Left colon (tissue), 2 donors: ENCODE data around the gene SSRP1. TPM values are rescaled to one million over a fixed set of nuclear protein-coding genes. Genes with fewer than 3 reads are reported as not detected.
A peak's percentile ranks its signal among the peaks of the same experiment; 100 is the strongest.
"Not testable (repeated sequence)": the region's sequence is repeated elsewhere in the genome, so short reads cannot be mapped to it uniquely, and the experiment has no call there.

Source experiments
- ATAC-seq: fragments of 200-7000 bp; cut with Tn5 transposase; one replicate; pipeline ENCODE4 v1.9.1; 2020; ENCODE audit warnings: mild to moderate bottlenecking, moderate library complexity
- DNase-seq, 2 donors: peaks; one replicate each; pipeline ENCODE4 v3.0.0-alpha.2; 2020
- intact Hi-C, 2 donors: fragments of 100-400 bp; cut with DNase I in 1 of 2; cut with micrococcal nuclease in 1 of 2; formaldehyde crosslinking; loops; one replicate each; pipeline versions ENCODE4 v1.11.2 to v1.14.0; 2022; cut with DNase I, micrococcal nuclease
- total RNA-seq, 2 donors: library from RNA; stranded (reverse); fragmentation: NEBNext Ultra II Directional; extraction: Animal tissue kit (Norgen Biotek cat#: 25700); gene quantifications; one replicate each; pipeline ENCODE4 v1.2.1, GENCODE V29; 2021
- donor health status: DM: no; HTN: no; CAD: no.
- donor health status: DM: yes; HTN: yes; CAD: no.

Gene SSRP1
- total RNA-seq, 2 donors from 2014 or later: 56.5 to 67.8 TPM

DNA sequence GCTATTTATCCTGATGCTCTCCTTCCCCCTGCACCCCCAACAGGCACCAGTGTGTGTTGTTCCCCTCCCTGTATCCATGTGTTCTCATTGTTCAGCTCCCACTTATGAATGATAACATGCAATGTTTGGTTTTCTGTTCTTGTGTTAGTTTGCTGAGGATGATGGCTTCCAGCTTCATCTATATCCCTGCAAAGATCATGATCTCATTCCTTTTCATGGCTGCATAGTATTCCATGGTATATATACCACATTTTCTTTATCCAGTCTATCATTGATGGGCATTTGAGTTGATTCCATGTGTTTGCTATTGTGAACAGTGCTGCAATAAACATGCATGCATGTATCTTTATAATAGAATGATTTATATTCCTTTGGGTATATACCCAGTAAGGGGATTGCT, 25.7 kb upstream of the SSRP1 start:
- DNase-seq, ATAC-seq, intact Hi-C loops: not testable (repeated sequence)

DNA sequence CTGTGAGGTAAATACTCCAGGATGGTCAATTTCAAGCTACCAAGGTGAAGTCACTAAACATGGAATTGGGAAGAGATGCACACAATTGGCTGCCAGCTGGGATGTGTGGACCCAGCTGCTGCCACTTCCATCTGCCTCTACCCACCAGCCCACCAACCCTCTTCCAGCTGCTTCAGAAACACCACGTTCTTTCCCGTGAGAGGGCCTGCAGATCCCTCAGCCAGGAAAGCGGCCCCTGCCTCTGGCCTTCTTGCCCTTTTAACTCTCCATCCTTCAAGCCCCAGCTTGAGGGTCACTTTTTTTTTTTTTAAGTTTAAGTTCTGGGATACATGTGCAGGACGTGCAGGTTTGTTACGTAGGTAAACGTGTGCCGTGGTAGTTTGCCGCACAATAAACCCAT, 25.3 kb upstream of the SSRP1 start:
- intact Hi-C loops: no loop called here
- DNase-seq (no peak), ATAC-seq (no peak)

DNA sequence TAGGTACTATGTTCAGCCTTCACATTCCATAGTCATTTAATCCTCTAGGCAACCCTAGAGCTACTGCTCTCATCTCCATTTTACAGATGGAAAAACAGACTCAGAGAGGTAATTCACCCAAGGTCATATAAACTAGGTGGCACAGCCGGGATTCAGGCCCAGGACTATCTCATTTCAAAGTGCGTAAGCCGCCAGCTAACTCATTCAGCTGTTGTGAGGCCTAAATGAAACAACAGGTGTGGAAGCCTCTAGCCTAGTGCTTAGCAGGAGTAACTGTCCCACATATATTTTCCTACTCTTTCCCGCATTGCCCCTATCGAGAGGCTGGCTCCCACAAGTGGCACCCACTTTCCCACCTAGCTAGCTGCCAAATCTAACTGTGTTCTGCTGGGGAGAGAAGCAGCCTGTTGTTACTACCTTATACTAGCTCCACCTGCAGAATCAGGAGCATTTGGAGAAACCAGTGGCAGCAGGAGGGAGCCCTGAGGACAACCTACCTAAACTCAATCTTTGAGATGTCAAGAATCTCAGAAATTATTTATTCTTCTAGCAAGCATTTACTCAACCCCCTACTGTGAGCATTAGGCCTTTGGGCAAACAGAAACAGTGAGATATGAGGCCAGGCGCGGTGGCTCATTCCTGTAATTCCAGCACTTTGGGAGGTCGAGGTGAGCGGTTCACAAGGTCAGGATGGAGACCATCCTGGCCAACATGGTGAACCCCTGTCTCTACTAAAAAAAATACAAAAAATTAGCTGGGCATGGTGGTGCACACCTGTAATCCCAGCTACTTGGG, 24.4 kb upstream of the SSRP1 start:
- intact Hi-C loops: no loop called here
- DNase-seq (no peak), ATAC-seq (no peak)

DNA sequence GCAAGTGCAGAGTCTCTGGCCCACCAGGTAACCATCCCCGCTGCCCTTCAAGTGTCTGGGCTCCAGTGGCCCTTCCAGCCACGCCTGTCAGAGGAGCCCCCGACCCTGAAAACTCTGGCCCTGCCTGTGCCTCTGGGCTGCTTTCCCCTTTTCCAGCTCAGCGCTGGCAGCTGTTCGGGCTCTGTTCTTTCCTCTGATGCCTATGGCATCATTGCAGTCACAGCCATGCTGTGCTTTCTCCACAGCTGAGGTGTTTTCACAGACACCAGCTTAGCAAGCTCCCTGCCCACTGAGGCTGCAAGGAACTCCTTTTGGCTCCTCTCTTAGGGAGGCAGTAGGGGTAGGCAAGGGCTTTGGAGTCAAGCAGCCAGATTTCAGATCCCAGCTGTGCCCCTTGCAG, 23.7 kb upstream of the SSRP1 start:
- ATAC-seq: no peak
- intact Hi-C loops: no loop called here
- DNase-seq: no peak

DNA sequence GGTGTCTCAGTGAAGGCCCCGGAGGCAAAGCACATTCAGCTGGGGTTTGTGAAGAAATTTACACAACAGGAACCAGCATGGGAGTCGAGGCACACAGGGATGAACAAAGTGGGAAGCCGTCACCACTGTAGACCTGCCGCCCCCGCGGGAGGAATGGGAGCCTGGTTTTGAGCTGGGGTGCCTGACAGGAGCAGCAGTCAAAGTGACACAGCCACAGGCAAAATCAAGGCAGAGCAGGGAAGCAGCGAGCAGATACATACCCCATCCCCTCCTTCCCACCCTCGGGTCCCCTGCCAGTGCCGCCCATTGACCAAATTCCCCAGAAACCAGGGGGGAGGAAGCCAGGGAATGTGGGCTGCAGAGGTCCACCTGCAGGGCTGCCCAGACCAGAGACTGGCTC, 23.3 kb upstream of the SSRP1 start:
- intact Hi-C loops: no loop called here
- DNase-seq (no peak), ATAC-seq (no peak)

DNA sequence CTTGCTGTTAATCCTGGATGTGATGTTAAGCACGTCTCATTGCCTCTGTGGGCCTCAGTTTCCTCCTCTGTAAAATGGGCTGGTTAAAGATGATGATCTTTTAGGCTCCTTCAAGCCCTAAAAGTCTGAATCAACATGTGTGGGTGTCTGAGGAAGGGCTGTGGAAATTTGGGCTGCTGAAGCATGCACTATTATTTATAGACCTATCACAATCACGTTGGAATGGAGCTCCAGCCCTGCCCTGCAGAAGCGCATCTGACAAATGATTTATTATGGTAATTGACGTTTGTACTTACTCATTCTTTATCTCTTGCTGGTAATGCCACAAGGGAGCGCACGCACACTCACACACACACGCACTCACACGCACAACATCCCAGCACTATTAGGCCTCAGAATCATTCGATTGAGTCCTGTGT, 22.9 kb upstream of the SSRP1 start:
- peak; percentile 28 for ATAC-seq
- DNase-seq: no peak
- intact Hi-C loops: no loop called here

DNA sequence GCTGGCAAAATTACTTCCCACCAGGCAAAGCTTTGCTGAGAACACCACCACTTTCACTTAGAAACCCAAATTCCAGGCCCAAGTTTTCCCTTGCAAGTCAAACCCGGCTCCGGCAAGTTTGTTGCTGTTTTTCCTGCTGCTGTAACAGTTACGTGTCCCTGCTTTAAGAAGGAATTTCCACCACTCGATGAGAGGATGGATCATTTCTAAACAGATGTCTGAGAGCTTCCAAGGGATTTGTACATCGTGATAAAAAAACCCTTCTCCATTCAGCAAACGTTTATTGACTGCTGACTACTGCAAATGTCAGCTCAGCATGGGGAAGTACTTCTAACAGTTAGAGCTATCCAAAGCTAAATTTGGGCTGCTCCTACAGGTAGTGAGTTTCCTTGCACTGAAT, 22.2 kb upstream of the SSRP1 start:
- DNase-seq (no peak), ATAC-seq (no peak)
- intact Hi-C loops: no loop called here

DNA sequence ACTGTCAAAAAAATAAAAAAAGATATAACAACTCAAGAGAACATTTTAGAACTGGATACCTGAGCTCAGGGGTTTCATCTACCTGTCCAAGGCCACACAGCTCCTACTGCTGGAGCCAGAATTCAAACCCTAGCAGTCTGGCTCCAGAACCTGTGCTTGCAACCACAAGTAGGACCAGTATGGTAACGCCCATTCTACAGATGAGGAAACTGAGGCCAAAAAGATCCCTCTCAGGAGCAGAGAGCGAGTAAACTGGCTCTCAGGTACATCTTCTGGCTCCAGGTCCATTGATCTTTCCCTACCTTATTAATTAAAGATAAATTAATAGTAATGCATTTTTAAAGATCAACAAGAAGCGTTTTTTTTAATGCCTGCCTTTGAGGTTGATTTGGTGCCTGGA, 21.6 kb upstream of the SSRP1 start:
- ATAC-seq (no peak), DNase-seq (no peak)
- intact Hi-C loops: no loop called here

DNA sequence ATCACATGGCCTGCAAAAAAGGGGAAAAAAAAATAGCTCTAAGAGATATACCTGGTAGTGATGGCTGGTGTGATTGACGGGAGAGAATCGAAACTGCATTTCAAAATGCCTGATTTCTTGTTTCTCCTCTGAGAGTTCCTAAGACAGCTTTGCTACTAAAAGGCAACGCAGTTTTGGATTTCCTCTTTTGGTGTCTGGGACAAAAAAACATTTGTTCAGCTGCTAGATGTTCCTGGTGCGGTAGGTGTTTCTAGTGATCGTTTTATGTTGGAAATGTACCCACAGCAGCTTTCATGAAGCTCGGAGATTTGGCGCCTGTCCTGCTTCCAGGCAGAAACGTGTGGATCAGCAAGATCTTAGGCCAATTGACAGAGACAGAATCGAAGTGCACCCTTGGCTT, 20.6 kb upstream of the SSRP1 start:
- intact Hi-C loops: no loop called here
- DNase-seq (no peak), ATAC-seq (no peak)

DNA sequence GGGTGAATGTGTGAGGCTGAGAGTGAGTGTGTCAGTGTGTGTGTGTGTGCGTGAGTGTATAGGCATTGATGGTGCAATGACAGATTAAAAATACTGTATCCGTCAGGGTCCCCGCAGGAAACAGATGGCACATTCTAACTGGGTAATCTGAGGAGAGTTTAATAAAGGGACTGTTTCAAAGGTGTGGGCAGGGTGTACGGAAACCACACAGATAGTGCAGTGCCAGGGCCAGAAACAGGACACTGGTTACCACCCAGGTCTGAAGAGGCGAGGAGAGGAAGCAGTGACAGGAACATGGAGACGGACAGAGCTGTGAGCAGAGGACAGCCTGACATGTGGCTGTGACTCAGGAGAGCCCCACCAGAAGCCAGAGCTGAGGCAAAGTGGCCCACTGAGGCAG, 19.0 kb upstream of the SSRP1 start:
- ATAC-seq (no peak), DNase-seq (no peak)
- intact Hi-C loops: no loop called here

DNA sequence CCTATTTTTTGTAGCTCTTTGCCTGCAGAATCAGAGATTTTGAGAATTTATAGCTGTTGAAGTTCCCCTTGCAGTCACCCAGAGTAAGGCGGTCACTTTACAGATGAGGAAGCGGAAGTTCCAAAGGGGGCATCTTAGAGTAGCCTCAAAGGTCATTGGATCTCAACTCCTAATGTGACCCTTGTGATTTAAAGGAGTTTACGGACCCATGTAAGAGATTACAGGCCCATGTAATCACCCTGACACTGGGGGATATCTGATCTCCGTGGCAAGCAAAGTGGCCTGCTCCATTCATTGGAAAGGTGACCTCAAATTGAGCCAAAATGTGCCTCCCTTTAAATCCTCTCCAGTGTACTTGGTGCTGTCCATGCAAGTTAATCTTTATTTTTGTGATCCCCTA, 18.2 kb upstream of the SSRP1 start:
- intact Hi-C loops: no loop called here
- ATAC-seq: no peak
- no peak for DNase-seq

DNA sequence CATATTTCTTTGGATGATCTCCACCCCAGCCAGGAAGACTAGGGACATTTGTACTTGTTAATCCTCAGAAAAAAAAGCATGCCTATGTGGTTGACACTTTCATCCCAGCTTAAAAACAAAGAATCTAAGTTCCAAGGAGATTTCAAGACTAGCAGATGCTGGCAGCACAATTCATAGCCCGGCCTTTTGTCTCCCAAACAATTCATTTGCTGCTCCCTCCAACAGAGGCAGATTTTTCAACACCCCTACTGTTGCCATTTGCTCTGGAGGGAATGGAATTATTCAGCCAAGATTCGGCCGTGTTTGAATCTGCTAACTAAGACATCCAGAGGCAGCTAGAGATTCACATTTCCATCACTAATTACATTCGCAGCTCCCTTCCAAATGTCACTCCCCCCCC, 17.8 kb upstream of the SSRP1 start:
- no peak for ATAC-seq
- DNase-seq: no peak
- intact Hi-C loops: no loop called here

DNA sequence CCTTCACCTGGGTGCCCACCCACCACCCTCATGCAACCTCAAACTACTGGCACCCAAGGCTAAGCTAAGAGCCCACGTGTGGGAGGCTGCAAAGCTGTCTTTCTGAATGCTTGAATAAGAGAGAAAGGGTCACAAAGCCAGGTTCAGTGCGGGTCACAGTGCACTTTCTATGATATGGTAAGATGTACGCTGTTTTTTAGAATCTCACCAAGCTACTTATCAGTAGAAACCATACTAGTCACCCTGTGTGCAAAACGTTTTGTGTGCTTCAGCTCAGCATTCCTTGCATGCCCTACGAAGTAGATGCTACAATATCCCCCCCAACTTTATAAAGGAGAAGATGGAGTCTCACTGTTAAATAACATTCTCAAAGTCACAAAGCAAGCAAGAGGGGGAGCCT, 17.3 kb upstream of the SSRP1 start:
- DNase-seq (no peak), ATAC-seq (no peak)
- intact Hi-C loops: no loop called here

DNA sequence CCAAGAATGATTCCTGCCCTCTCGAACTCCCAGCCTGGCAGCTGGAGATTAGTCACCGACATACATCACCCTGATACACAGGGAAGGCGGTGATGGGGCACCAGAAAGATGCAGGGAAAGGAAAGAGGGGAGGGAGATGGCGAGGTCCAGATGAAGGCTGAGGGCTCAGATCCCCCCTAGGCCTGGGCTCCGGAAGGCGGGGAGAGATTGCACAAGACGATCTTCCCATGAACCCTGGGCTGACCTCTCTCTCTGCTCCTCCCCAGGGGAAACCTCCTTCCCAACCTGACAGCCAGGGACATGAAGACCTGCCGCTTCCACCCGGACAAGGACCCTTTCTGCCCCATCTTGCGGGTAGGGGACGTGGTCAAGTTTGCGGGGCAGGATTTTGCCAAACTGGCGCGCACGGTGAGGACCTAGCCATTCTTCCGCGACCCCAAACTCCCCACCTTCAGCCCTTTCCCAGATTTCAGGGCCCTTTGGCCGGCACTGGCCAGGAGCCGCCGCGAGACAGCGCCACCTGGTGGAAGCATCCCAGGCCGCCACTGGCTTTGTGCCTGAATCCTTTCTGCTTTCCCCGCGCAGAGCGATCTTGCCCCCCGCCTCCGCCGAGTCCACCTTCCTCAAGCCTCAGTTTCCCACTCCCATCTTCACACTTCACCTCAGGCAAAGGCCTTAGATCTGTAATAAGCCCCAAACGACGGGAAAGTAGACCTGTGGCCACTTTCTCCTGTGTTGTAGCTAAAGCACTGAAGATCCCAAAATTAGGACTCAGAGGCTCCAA, 14.0 kb upstream of the SSRP1 start:
- ATAC-seq: peak; percentile 60
- peak in 1 of 2 donors; percentile 73 for DNase-seq
- intact Hi-C loops: loop anchor here in 1 of 2 donors (10.0 kb wide), 2 partner anchors 175 to 295 kb away; partner anchors contain the start of gene YPEL4

DNA sequence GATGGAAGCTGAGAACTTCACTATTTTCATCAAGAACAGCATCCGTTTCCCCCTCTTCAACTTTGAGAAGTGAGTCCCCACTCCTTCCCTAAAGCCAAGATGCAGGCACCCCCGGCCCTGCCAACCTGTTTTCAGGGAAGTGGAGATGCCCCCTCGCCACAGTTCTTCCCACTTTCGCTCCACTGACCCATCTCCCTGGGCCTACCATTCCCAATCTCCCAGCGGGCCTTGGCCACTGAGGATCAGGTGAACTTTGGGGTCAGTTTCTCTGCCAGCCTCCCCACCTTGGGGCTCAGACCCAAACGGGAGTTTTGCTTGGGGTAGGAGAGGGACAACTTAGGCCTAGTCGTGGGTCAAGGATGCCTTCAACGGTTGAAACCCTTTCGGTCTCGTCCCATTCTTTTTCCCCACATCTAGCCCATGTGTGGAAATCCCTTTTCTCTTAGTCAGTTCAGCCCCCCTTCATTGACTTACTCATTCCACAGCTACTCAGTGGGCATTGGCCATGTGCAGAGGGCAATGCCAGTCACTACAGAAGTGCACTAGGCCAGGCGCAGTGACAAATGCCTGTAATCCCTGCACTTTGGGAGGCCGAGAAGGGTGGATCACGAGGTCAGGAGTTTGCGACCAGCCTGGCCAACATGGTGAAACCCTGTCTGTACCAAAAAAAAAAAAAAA, 13.1 kb upstream of the SSRP1 start:
- DNase-seq: no peak
- ATAC-seq: no peak
- intact Hi-C loops: loop anchor here in 1 of 2 donors (10.0 kb wide), 2 partner anchors 176 to 296 kb away; partner anchors contain the start of gene YPEL4

DNA sequence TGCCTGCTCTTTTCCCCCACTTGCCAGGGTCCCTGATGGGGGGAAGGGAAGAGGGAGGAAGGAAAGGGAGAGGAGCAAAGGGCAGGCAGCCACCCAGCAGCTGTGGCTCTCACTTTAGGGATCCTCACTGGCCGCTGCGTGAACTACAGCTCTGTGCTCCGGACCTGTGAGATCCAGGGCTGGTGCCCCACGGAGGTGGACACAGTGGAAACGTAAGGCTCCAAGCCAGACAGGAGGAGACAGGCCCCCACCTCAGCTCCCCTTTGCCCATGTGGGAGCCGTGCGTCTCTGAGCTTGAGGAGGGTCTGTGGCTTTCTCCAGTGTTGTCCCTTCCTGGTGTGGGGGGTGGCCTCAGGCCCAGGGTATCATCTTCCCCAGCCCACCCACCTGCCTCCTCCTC, 12.4 kb upstream of the SSRP1 start:
- ATAC-seq (no peak), DNase-seq (no peak)
- intact Hi-C loops: loop anchor here in 1 of 2 donors (10.0 kb wide), 2 partner anchors 177 to 297 kb away; partner anchors contain the start of gene YPEL4

DNA sequence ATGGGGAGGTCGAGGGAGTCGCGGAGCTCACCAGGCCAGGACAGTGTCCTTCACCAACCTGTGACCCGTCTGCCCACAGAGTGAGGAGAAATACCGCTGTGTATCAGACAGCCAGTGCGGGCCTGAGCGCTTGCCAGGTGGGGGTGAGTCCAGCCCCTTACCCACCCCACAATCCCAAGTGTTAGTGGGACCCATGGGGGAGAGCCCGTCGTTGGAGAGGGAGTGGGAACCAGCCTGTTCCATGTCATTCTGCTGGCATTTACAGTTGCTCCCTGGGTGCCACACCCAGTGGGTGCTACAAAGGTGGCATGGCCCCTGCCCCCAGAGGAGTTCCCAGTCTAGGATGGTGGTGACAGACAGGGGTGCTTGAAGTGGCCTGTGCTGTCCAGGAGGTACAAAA, 11.6 kb upstream of the SSRP1 start:
- no peak for DNase-seq
- intact Hi-C loops: loop anchor here in 1 of 2 donors (10.0 kb wide), 2 partner anchors 177 to 297 kb away; partner anchors contain the start of gene YPEL4
- ATAC-seq: no peak

DNA sequence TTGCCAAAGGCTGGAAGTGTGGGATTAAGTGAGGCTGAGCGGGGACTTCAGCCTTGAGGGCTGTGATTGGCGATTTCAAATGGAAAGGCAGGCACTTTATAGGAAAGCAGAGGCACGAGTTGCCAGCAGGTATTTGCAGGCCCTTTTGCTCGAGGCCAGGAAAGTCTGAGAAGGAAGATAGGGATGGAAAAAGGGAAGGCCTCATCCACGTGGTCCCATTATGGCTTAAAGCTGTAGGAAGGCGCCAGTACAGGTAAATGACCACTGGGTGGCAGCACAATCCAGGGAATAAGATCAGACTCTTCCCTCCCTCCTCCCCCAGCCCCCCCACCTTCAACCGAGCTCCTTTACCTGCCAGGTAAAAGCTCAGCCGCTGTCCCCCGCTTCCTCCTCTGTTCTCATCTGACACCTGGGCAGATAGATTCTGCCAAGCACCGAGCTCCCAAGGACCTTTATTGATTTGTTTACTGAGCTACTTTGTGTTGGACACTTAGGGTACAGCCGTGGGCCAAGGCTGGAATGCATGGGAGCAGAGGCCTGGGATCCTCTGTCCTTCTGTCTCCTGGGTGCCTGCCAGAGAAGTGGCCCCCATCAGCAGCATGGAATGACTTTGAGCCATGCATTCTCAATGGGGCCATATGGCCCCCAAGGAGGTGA, 10.0 kb upstream of the SSRP1 start:
- DNase-seq: peak; percentile 57 to 85
- ATAC-seq: peak; percentile 95
- intact Hi-C loops: loop anchor here in 1 of 2 donors (10.0 kb wide), 2 partner anchors 179 to 299 kb away; partner anchors contain the start of gene YPEL4

DNA sequence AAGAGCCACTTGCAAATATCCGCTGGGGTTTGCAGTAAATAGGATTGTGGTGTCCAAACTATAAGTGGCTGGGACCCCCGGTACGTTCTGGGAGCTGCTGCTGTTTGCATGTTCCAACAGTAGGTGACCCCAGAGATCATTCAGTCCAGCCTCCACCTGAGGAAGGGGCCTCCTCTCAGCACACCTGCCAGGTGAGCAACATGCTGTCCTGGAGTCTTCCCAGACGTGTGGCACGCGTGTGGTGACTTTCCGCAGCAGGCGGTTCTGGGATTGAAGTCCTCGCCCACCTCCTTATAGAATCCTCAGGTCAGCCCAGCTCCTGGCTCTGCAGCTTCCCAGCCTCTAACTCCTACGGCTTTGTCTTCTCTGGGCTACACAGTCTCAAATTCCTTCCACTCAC, 9.1 kb upstream of the SSRP1 start:
- ATAC-seq (no peak), DNase-seq (no peak)
- intact Hi-C loops: loop anchor here in 1 of 2 donors (10.0 kb wide), 2 partner anchors 180 to 300 kb away; partner anchors contain the start of gene YPEL4
